ENCODE results near the gene SPOCK3.

SPOCK3 gene

GRCh38 chr4:166994686-166995085 lies 239.6 kb downstream of the SPOCK3 start:
- H3K36me3 Mint-ChIP-seq (ENCODE audit: low read depth) = no peaks in the 10 kb centered on the region
- no peak overlapping the region for H3K27ac Mint-ChIP-seq
- H3K27me3 Mint-ChIP-seq (ENCODE audit: low read depth) = no peaks in the 10 kb centered on the region
- H3K4me3 Mint-ChIP-seq = no peak overlapping the region
- H3K4me1 Mint-ChIP-seq = no peaks in the 10 kb centered on the region
- no peak for TF ChIP-seq CTCF (IDR thresholded peaks at IDR 0.05; ENCODE audit: unreplicated experiment in 3 of 3)
- H3K9me3 Mint-ChIP-seq = no peaks in the 10 kb centered on the region

- H3K9me3 Mint-ChIP-seq = no peaks in the 10 kb centered on the region
Observed at GRCh38 chr4:166991006-166991561, 243.2 kb downstream of the SPOCK3 start.

GRCh38 chr4:166989886-166990285 lies 244.4 kb downstream of the SPOCK3 start:
- Mint-ChIP-seq H3K36me3 (ENCODE audit: low read depth) (no peaks in the 10 kb centered on the region), H3K9me3 (no peaks in the 10 kb centered on the region), H3K4me3 (no peak overlapping the region), H3K27ac (no peak overlapping the region), H3K4me1 (no peaks in the 10 kb centered on the region), H3K27me3 (ENCODE audit: low read depth) (no peaks in the 10 kb centered on the region)
- TF ChIP-seq CTCF (IDR thresholded peaks at IDR 0.05; ENCODE audit: unreplicated experiment in 3 of 3) = no peak

More at GRCh38 chr4:166991006-166991561, 243.2 kb downstream of the SPOCK3 start:
- TF ChIP-seq CTCF (IDR thresholded peaks at IDR 0.05; ENCODE audit: unreplicated experiment in 3 of 3) = no peak
- Mint-ChIP-seq H3K27ac (no peak overlapping the region), H3K4me1 (no peaks in the 10 kb centered on the region), H3K4me3 (no peak overlapping the region), H3K27me3 (ENCODE audit: low read depth) (no peaks in the 10 kb centered on the region), H3K36me3 (ENCODE audit: low read depth) (no peaks in the 10 kb centered on the region)

GRCh38 chr4:166987026-166987425 lies 247.3 kb downstream of the SPOCK3 start:
- TF ChIP-seq CTCF (IDR thresholded peaks at IDR 0.05; ENCODE audit: unreplicated experiment in 3 of 3) = no peak
- no peaks in the 10 kb centered on the region for H3K27me3 Mint-ChIP-seq (ENCODE audit: low read depth)
- no peak overlapping the region for H3K27ac Mint-ChIP-seq
- no peaks in the 10 kb centered on the region for H3K9me3 Mint-ChIP-seq
- peaks cover 2% of the 10 kb centered on the region for H3K36me3 Mint-ChIP-seq (ENCODE audit: low read depth)
- no peak overlapping the region for H3K4me3 Mint-ChIP-seq
- no peaks in the 10 kb centered on the region for H3K4me1 Mint-ChIP-seq

GRCh38 chr4:166981847-166982246 lies 252.4 kb downstream of the SPOCK3 start:
- Mint-ChIP-seq H3K4me3 (no peak overlapping the region), H3K4me1 (no peaks in the 10 kb centered on the region), H3K27me3 (ENCODE audit: low read depth) (no peaks in the 10 kb centered on the region), H3K27ac (no peak overlapping the region), H3K9me3 (no peaks in the 10 kb centered on the region), H3K36me3 (ENCODE audit: low read depth) (peaks cover 6% of the 10 kb centered on the region)
- TF ChIP-seq CTCF (IDR thresholded peaks at IDR 0.05; ENCODE audit: unreplicated experiment in 3 of 3) = no peak

GRCh38 chr4:166980419-166980818 lies 253.9 kb downstream of the SPOCK3 start:
- Mint-ChIP-seq H3K4me1 (no peaks in the 10 kb centered on the region), H3K27ac (no peak overlapping the region), H3K36me3 (ENCODE audit: low read depth) (peaks cover 16% of the 10 kb centered on the region), H3K27me3 (ENCODE audit: low read depth) (no peaks in the 10 kb centered on the region), H3K9me3 (no peaks in the 10 kb centered on the region), H3K4me3 (no peak overlapping the region)
- TF ChIP-seq CTCF (IDR thresholded peaks at IDR 0.05; ENCODE audit: unreplicated experiment in 3 of 3) = no peak

Data from nephron (organoid).